GM18909 (cell line): ENCODE data around the gene CWC25.
"Not testable (repeated sequence)": the region's sequence is repeated elsewhere in the genome, so short reads cannot be mapped to it uniquely, and the experiment has no call there.

Experiments used
- ATAC-seq: cut with Tn5 transposase; IDR thresholded peaks from one replicate; pipeline ENCODE4 v1.9.1; 2021; ENCODE audit warnings: mild to moderate bottlenecking; ENCODE audit not compliant: unreplicated experiment, poor library complexity

The CWC25 gene

DNA sequence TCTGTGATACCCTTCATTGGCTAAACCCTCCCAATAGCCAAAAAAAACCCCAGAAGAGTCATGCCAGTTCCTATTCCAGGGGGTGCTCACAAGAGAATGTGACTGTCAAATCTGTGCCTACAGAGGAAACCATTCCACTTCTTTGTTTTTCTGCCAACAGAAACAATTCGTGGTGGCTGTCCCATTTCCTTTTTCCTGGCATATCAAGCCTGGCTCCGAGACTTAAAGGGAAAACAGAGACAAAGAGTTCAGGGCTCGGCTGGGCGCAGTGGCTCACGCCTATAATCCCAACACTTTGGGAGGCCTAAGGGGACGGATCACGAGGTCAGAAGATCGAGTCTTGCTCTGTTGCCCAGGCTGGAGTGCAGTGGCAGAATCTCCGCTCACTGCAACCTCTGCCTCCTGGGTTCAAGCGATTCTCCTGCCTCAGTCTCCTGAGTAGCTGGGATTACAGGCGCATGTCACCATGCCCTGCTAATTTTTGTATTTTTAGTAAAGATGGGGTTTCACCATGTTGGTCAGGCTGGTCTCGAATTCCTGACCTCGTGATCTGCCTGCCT, 34.9 kb downstream of the CWC25 start:
- not testable (repeated sequence) for ATAC-seq

- no peak for ATAC-seq
These were observed 35.9 kb downstream of the CWC25 start for GRCh38 chr17:38789185-38789584.

DNA sequence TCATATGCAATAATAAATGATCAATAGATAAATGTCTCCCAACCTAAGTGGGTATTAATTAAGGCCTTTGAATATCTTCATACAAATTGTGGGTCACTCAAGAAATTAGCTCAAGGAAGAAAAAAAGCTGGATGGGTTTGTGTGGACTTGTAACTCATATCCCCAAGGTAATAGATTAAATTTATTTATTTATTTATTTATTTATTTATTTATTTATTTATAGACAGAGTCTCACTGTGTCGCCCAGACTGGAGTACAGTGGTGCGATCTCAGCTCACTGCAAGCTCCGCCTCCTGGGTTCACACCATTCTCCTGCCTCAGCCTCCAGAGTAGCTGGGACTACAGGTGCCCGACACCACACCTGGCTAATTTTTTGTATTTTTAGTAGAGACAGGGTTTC, 37.1 kb downstream of the CWC25 start:
- ATAC-seq: not testable (repeated sequence)

GRCh38 chr17:38786372-38786771, 38.7 kb downstream of the CWC25 start:
- ATAC-seq: no peak

GRCh38 chr17:38783227-38783626, 41.9 kb downstream of the CWC25 start:
- no peak for ATAC-seq

DNA sequence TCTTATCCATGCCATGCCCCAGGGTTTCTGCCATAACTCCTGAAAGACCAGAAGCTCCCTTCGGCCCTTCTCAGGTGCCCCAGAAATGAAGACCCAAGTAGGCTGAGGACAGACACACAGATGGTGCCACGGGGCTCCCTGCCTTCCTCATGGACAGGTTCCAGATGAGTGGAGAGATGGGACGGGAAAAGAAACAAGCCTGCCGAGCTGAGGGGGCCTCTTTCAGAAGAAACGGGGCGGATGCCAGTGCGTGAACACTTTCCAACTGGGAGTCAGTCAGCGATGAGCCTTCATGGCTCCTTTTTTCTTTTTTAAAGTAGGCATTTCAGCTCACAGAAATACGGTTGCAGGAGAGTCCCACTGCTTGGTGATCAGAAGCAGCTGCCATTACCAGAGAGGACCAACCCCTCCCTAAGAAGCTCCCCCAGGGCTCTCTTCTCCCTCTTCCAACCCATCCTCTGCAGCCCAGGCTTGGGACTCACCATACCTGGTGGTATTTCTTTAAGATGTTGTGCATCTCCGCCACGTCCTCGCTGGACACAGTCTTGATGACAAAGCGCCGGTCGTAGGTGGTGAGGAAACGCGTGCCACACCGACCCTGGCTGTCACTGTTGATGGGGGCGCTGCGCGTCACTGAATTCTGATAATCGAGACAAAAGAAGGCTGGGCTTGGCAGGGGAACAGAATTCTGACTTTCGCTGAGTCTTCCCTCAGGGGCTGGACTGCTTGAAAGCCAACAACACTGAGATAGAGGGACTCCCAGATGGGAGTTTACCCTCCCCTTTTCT, 45.0 kb downstream of the CWC25 start:
- ATAC-seq: no peak

DNA sequence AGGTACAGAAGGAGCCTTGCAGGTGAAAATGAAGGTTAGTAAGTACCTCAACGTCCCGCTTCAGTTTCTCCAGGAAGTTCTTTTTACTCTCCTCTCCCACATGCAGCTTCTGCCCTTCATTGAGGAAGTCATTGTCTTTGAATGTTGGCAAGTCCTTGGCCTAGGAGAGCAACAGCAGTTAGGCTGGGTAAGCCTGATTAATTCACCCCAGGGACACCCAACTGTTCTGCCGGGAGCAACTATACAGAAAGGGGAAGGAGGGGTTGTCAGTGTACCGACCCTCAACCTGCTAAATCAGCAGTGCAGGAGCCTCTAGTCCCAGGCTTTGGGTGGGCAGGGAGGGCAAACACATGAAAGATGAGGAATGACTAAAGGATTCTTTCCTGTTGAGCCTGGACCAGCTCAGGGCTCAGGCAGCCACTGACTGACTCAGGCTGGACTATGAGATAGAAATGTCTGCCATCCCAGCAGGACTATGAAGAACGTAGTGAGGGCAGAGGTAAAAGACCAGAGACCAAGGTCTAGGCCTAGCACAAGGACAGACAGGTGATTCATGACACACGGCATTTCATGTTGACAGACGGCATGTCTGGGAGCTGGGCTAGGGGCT, 47.4 kb downstream of the CWC25 start:
- no peak for ATAC-seq

- ATAC-seq: no peak
These were observed 51.9 kb downstream of the CWC25 start for GRCh38 chr17:38773258-38773657.

- ATAC-seq: no peak
These were observed 56.7 kb downstream of the CWC25 start for GRCh38 chr17:38768417-38768816.

- ATAC-seq: no peak
These were observed 58.8 kb downstream of the CWC25 start for GRCh38 chr17:38766341-38766740.

GRCh38 chr17:38762231-38762630, 62.9 kb downstream of the CWC25 start:
- ATAC-seq: no peak

DNA sequence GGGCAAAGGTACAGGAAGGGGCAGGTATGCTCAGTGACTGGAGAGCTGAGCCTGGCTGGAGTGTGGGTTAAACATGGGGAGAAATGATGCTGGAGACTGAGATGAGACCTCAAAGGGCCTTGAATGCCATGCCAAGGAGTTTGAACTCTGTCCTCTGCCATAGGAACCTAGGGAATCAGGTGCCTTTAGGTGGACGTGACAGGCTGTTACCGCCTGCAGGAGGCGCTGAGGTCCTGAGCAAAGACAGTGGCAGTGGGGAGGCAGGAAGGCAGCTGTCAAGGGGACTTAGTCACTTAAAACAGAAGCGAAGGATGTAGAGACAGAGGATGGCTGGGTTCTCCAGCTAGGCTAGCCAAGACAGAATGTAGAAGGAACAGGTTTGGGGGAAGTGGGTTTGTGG, 63.5 kb downstream of the CWC25 start:
- no peak for ATAC-seq

GRCh38 chr17:38753071-38753506, 72.0 kb downstream of the CWC25 start:
- no peak for ATAC-seq

DNA sequence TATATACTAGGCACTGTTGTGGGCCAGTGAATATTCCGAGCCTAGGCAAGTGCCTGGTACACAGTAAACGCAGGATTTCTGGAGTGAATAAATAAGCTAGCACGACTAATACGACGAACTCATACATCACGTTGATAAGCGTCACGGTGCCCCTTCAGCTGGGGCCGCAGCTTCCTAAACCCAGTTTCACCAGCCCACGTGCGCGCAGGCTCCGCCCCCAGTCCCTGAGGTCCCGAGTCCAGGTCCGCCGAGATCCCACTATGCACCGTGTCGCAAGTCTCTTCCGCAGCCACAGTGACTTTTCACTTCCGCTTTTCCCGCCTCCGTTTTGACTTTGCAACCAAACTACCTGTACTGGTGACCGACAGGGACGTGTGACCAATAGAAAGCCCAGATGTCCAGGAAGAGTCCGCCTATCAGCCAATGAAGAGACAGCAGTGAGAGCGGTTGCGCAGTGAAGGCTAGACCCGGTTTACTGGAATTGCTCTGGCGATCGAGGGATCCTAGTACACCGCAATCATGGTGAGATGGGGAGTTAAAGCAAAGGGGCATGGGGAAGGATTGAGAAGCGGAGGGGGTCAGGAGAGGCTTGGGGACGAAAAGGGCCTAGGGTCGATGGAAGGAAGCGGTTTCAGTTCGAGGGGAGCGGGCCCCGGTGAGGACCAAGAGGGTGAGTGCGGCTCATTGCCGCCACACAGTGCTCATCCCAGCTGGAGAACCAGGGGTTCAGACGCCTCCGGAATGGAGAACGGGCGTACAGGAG, 72.6 kb downstream of the CWC25 start, which contains the start of gene PSMB3:
Gene PSMB3, plus strand, starts transcription at position 434 of the 763 bp plus-strand sequence. Its CDS starts 86 bp downstream, at position 520.
- ATAC-seq: peak; percentile 78

DNA sequence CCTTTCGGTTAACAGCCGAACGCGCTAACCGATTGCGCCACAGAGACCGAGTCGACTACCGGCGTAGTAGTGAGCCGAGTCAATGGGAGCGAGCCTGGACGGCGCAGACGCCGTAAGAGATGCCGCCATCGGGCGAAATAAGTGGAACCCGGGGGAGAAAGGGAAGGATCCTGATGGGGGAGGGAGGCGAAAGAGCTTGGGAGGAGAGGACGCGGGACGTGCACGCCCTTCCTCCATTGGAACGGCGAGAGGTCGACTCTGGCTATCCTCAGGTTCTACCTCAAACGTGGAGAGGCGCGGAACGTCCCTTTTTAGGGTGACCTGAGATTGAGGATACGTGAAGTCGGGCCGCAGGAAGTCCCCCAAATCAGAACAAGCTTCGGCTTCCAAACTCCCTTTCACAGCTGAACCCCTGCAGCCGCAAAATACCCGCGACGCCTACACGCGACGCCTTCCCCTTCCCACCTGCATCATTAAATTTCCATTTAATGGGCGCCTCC, 73.3 kb downstream of the CWC25 start:
- ATAC-seq: peak; percentile 34

- no peak for ATAC-seq
These were observed 73.8 kb downstream of the CWC25 start for GRCh38 chr17:38751144-38751807.
